ENCODE results near the gene CDC27. TPM values are rescaled to one million over a fixed set of nuclear protein-coding genes. Genes with fewer than 3 reads are reported as not detected.
"Not testable (repeated sequence)": the region's sequence is repeated elsewhere in the genome, so short reads cannot be mapped to it uniquely, and the experiment has no call there.

The CDC27 gene
- total and polyA plus RNA-seq, 2 donors (not counting 1 experiment from before 2014, with no cell fraction given): 20.5 to 90.7 TPM

- 100% methylated on average over 3 of the region's 7 CpGs for WGBS (ENCODE audit: insufficient coverage)
- Histone ChIP-seq H3K9me3 (ENCODE audit: control extremely low read depth in 1 of 3, control insufficient read depth in 2 of 3, insufficient read depth in 1 of 3, low read length in 2 of 3) (peaks cover 0 to 7% (median 0%) of the 10 kb centered on the region in 3 donors), H3K4me3 (ENCODE audit: control extremely low read depth in 1 of 5, extremely low read depth in 1 of 5, insufficient read depth in 1 of 5, low read depth in 2 of 5, low read length in 4 of 5) (no peak overlapping the region), H3K79me2 (ENCODE audit: control insufficient read depth, insufficient read depth, low read length) (peaks cover 83% of the 10 kb centered on the region), H4K20me1 (ENCODE audit: control insufficient read depth, insufficient read depth, low read length, poor library complexity, severe bottlenecking) (peaks cover 7% of the 10 kb centered on the region), H3K4me2 (replicated peaks; ENCODE audit: low read depth, low read length, poor library complexity, severe bottlenecking) (no peak overlapping the region), H3K27ac (ENCODE audit: low read length in 2 of 2) (no peak overlapping the region), H3K27me3 (replicated peaks in 1 of 4; ENCODE audit: control extremely low read depth in 1 of 4, control insufficient read depth in 3 of 4, insufficient read depth in 4 of 4, low read length in 3 of 4) (no peaks in the 10 kb centered on the region), H3K4me1 (ENCODE audit: control insufficient read depth in 2 of 2, insufficient read depth in 2 of 2, low read length in 2 of 2) (peaks cover 10 to 11% of the 10 kb centered on the region in 2 donors), H3K9ac (ENCODE audit: low read length) (no peak overlapping the region), H2AFZ (ENCODE audit: insufficient read depth, low read depth, low read length, poor library complexity, severe bottlenecking) (no peak overlapping the region), H3K36me3 (replicated peaks in 1 of 2; ENCODE audit: control extremely low read depth in 1 of 2, control insufficient read depth in 1 of 2, extremely low read depth in 1 of 2, insufficient read depth in 2 of 2, low read length in 1 of 2) (peaks cover 5 to 34% of the 10 kb centered on the region in 2 experiments)
- ChIA-PET CTCF (no interaction called here), POLR2A (no interaction called here)
- intact Hi-C loops (cut with micrococcal nuclease): no loop called here
- no peak for ATAC-seq (ENCODE audit: low read depth)
- no peak overlapping the region for H3K27ac Mint-ChIP-seq
- no peak overlapping the region for H3K4me3 Mint-ChIP-seq
- H3K27me3 Mint-ChIP-seq: no peaks in the 10 kb centered on the region
- TF ChIP-seq EZH2 (IDR thresholded peaks at IDR 0.05; ENCODE audit: borderline replicate concordance, insufficient read depth, low read depth, low read length, poor library complexity, severe bottlenecking): no peak
- TF ChIP-seq CTCF (IDR thresholded peaks at IDR 0.05): no peak
- no peak for DNase-seq
- H3K4me1 Mint-ChIP-seq: peaks cover 40% of the 10 kb centered on the region
- no peaks in the 10 kb centered on the region for H3K9me3 Mint-ChIP-seq (ENCODE audit: insufficient read depth)
Observed at GRCh38 chr17:47177261-47177660, 11.8 kb downstream of the CDC27 start.

GRCh38 chr17:47176389-47176826 lies 12.7 kb downstream of the CDC27 start:
- Histone ChIP-seq H4K20me1 (ENCODE audit: control insufficient read depth, insufficient read depth, low read length, poor library complexity, severe bottlenecking) (peaks cover 1% of the 10 kb centered on the region), H3K4me3 (ENCODE audit: control extremely low read depth in 1 of 5, extremely low read depth in 1 of 5, insufficient read depth in 1 of 5, low read depth in 2 of 5, low read length in 4 of 5) (no peak overlapping the region), H3K9me3 (ENCODE audit: control extremely low read depth in 1 of 3, control insufficient read depth in 2 of 3, insufficient read depth in 1 of 3, low read length in 2 of 3) (peaks cover 0 to 7% (median 0%) of the 10 kb centered on the region in 3 donors), H3K4me2 (replicated peaks; ENCODE audit: low read depth, low read length, poor library complexity, severe bottlenecking) (no peak overlapping the region), H3K27ac (ENCODE audit: low read length in 2 of 2) (peak overlapping the region in 1 of 2 donors; percentile 17), H3K36me3 (replicated peaks in 1 of 2; ENCODE audit: control extremely low read depth in 1 of 2, control insufficient read depth in 1 of 2, extremely low read depth in 1 of 2, insufficient read depth in 2 of 2, low read length in 1 of 2) (peaks cover 8 to 41% of the 10 kb centered on the region in 2 experiments), H3K79me2 (ENCODE audit: control insufficient read depth, insufficient read depth, low read length) (peaks cover 82% of the 10 kb centered on the region), H3K27me3 (replicated peaks in 1 of 4; ENCODE audit: control extremely low read depth in 1 of 4, control insufficient read depth in 3 of 4, insufficient read depth in 4 of 4, low read length in 3 of 4) (no peaks in the 10 kb centered on the region), H2AFZ (ENCODE audit: insufficient read depth, low read depth, low read length, poor library complexity, severe bottlenecking) (no peak overlapping the region), H3K4me1 (ENCODE audit: control insufficient read depth in 2 of 2, insufficient read depth in 2 of 2, low read length in 2 of 2) (peaks cover 10 to 11% of the 10 kb centered on the region in 2 donors), H3K9ac (ENCODE audit: low read length) (no peak overlapping the region)
- ChIA-PET POLR2A (no interaction called here), CTCF (no interaction called here)
- Mint-ChIP-seq H3K27me3 (no peaks in the 10 kb centered on the region), H3K9me3 (ENCODE audit: insufficient read depth) (no peaks in the 10 kb centered on the region), H3K4me1 (peaks cover 33% of the 10 kb centered on the region), H3K27ac (peak overlapping the region; percentile 46), H3K4me3 (no peak overlapping the region)
- TF ChIP-seq EZH2 (IDR thresholded peaks at IDR 0.05; ENCODE audit: borderline replicate concordance, insufficient read depth, low read depth, low read length, poor library complexity, severe bottlenecking) (no peak), CTCF (IDR thresholded peaks at IDR 0.05) (no peak)
- DNase-seq (no peak), ATAC-seq (ENCODE audit: low read depth) (no peak)
- WGBS (ENCODE audit: insufficient coverage): 86% methylated on average over 1 of the region's 2 CpGs
- intact Hi-C loops (cut with micrococcal nuclease): no loop called here

GRCh38 chr17:47174823-47175222 lies 14.3 kb downstream of the CDC27 start:
- H3K4me3 Mint-ChIP-seq; H4K20me1 ChIP-seq (ENCODE audit: control insufficient read depth, insufficient read depth, low read length, poor library complexity, severe bottlenecking); DNase-seq; ATAC-seq (ENCODE audit: low read depth); H3K4me3 ChIP-seq (ENCODE audit: control extremely low read depth in 1 of 5, extremely low read depth in 1 of 5, insufficient read depth in 1 of 5, low read depth in 2 of 5, low read length in 4 of 5); H2AFZ ChIP-seq (ENCODE audit: insufficient read depth, low read depth, low read length, poor library complexity, severe bottlenecking); POLR2A ChIA-PET; H3K27me3 Mint-ChIP-seq; H3K27ac ChIP-seq (ENCODE audit: low read length in 2 of 2); H3K9me3 Mint-ChIP-seq (ENCODE audit: insufficient read depth); H3K9ac ChIP-seq (ENCODE audit: low read length); H3K4me2 ChIP-seq (replicated peaks; ENCODE audit: low read depth, low read length, poor library complexity, severe bottlenecking); H3K27me3 ChIP-seq (replicated peaks in 1 of 4; ENCODE audit: control extremely low read depth in 1 of 4, control insufficient read depth in 3 of 4, insufficient read depth in 4 of 4, low read length in 3 of 4); CTCF ChIA-PET; H3K9me3 ChIP-seq (ENCODE audit: control extremely low read depth in 1 of 3, control insufficient read depth in 2 of 3, insufficient read depth in 1 of 3, low read length in 2 of 3); intact Hi-C loops (cut with micrococcal nuclease): not testable (repeated sequence)
- 86% methylated on average over 8 of the region's 8 CpGs for WGBS (ENCODE audit: insufficient coverage)
- Mint-ChIP-seq H3K27ac (peak overlapping the region; percentile 26), H3K4me1 (peaks cover 39% of the 10 kb centered on the region)
- Histone ChIP-seq H3K79me2 (ENCODE audit: control insufficient read depth, insufficient read depth, low read length) (peaks cover 74% of the 10 kb centered on the region), H3K36me3 (replicated peaks in 1 of 2; ENCODE audit: control extremely low read depth in 1 of 2, control insufficient read depth in 1 of 2, extremely low read depth in 1 of 2, insufficient read depth in 2 of 2, low read length in 1 of 2) (peaks cover 11 to 43% of the 10 kb centered on the region in 2 experiments), H3K4me1 (ENCODE audit: control insufficient read depth in 2 of 2, insufficient read depth in 2 of 2, low read length in 2 of 2) (peaks cover 15 to 18% of the 10 kb centered on the region in 2 donors)

Data from B cell (primary cell).